ENCODE data around the gene KLC1. TPM values are rescaled to one million over a fixed set of nuclear protein-coding genes. Genes with fewer than 3 reads are reported as not detected.

The KLC1 gene
- total and polyA plus RNA-seq, 2 of the 8 experiments (the other 6 are each of a cell fraction or from before 2014, with no cell fraction given): 84.6 to 134 TPM

- TF ChIP-seq HDAC2 (IDR thresholded peaks at IDR 0.05; ENCODE audit: borderline replicate concordance in 1 of 2, low read depth in 2 of 2, low read length in 2 of 2): no peak
- no peak for TF ChIP-seq CREB1 (IDR thresholded peaks at IDR 0.05)
- no peak for TF ChIP-seq SP2 (IDR thresholded peaks at IDR 0.05; ENCODE audit: low read length)
Measured at GRCh38 chr14:103627073-103628025, 1.7 kb upstream of the KLC1 start (continued).
